Measurements from ENCODE around the gene PIGN.

PIGN gene

GRCh38 chr18:62199629-62200028 is 12.8 kb upstream of the PIGN start:
- ChIA-PET POLR2A (interaction anchor here (1.1 kb wide), 1 partner anchor 13 kb away, joined by 4 read pairs; the partner anchor contains the start of genes PIGN and RELCH), CTCF (interaction anchor here (1.7 kb wide), 1 partner anchor 49 kb away, joined by 3 read pairs; no protein-coding TSS in a partner anchor)
- TF ChIP-seq NFRKB (IDR thresholded peaks at IDR 0.05), result no peak
- no peak for TF ChIP-seq ELF4 (IDR thresholded peaks at IDR 0.05)
- no peak for TF ChIP-seq FOXA1 (IDR thresholded peaks at IDR 0.05)
- TF ChIP-seq ZNF384 (IDR thresholded peaks at IDR 0.05), result no peak
- TF ChIP-seq HDGF (IDR thresholded peaks at IDR 0.05; ENCODE audit: borderline replicate concordance), result no peak
- no peak for TF ChIP-seq SP1 (IDR thresholded peaks at IDR 0.05)
- no peak for TF ChIP-seq LEF1 (IDR thresholded peaks at IDR 0.05; ENCODE audit: borderline replicate concordance)
- TF ChIP-seq ARNT (IDR thresholded peaks at IDR 0.05), result no peak
- no peak for TF ChIP-seq SUZ12 (IDR thresholded peaks at IDR 0.05)
- TF ChIP-seq FOXK2 (IDR thresholded peaks at IDR 0.05), result no peak
- no peak for TF ChIP-seq CTBP1 (IDR thresholded peaks at IDR 0.05; ENCODE audit: borderline replicate concordance)
- TF ChIP-seq BHLHE40 (IDR thresholded peaks at IDR 0.05; ENCODE audit: borderline replicate concordance), result no peak
- TF ChIP-seq L3MBTL2 (conservative IDR thresholded peaks at IDR 0.05), result no peak
- no peak for TF ChIP-seq PKNOX1 (IDR thresholded peaks at IDR 0.05)
- TF ChIP-seq TARDBP (IDR thresholded peaks at IDR 0.05), result no peak
- TF ChIP-seq FOXM1 (IDR thresholded peaks at IDR 0.05; ENCODE audit: borderline replicate concordance), result no peak
- DNase-seq (ENCODE audit: extremely low spot score), result no peak

DNA sequence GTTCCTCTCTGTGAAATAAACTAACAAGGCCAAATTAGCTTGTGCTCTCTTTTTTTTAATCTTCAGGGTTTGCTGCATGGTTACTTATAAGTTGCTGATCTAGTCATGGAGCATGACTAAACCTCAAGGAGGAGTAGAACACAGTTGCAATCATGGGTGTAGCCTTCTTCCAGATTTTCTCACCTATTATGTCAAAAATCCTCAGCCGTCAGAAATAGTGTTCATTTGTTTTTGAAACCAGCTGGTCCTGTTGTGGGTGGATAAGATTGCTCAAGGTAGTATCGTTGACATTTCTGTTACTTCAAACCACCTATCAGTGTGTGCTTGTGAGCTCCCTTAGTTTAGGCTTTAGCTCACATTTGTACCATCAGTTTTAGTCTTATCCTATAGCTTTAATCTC is 11.4 kb upstream of the PIGN start:
- no peak for DNase-seq (ENCODE audit: extremely low spot score)
- TF ChIP-seq CTBP1 (IDR thresholded peaks at IDR 0.05; ENCODE audit: borderline replicate concordance), result no peak
- TF ChIP-seq FOXK2 (IDR thresholded peaks at IDR 0.05), result no peak
- TF ChIP-seq HDGF (IDR thresholded peaks at IDR 0.05; ENCODE audit: borderline replicate concordance), result no peak
- TF ChIP-seq FOXM1 (IDR thresholded peaks at IDR 0.05; ENCODE audit: borderline replicate concordance), result no peak
- TF ChIP-seq PKNOX1 (IDR thresholded peaks at IDR 0.05), result no peak
- TF ChIP-seq SP1 (IDR thresholded peaks at IDR 0.05), result no peak
- TF ChIP-seq BHLHE40 (IDR thresholded peaks at IDR 0.05; ENCODE audit: borderline replicate concordance), result no peak
- no peak for TF ChIP-seq ARNT (IDR thresholded peaks at IDR 0.05)
- POLR2A ChIA-PET, result interaction anchor here (1.4 kb wide), 1 partner anchor 11 kb away, joined by 4 read pairs; the partner anchor contains the start of genes PIGN and RELCH
- CTCF ChIA-PET, result interaction anchor here (0.6 kb wide), 1 partner anchor 71 kb away, joined by 4 read pairs; no protein-coding TSS in a partner anchor

DNA sequence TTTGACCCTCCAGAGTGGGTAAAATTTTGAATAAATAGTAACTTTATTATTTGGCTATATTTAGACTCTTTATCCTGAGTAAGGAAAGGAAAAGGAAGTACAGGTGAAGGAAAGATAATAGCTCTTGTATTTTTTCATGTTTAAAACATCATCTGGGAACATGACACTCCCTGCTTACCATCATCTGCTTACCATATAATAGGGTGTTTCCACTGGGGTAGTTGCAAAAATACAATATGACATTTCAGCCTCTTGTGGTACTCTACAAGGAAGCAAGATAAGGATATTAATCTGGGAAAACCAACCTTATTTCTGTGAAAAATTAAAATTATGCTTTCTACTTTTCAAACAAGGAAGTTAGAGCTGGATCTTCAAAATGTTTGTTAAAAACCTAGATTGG is 10.1 kb upstream of the PIGN start:
- DNase-seq (ENCODE audit: extremely low spot score), result no peak
- TF ChIP-seq PKNOX1 (IDR thresholded peaks at IDR 0.05) (no peak), FOXM1 (IDR thresholded peaks at IDR 0.05; ENCODE audit: borderline replicate concordance) (no peak), ELF4 (IDR thresholded peaks at IDR 0.05) (no peak)
- ChIA-PET CTCF (interaction anchor here (0.8 kb wide), 1 partner anchor 14 kb away, joined by 4 read pairs; no protein-coding TSS in a partner anchor), POLR2A (no interaction called here)

DNA sequence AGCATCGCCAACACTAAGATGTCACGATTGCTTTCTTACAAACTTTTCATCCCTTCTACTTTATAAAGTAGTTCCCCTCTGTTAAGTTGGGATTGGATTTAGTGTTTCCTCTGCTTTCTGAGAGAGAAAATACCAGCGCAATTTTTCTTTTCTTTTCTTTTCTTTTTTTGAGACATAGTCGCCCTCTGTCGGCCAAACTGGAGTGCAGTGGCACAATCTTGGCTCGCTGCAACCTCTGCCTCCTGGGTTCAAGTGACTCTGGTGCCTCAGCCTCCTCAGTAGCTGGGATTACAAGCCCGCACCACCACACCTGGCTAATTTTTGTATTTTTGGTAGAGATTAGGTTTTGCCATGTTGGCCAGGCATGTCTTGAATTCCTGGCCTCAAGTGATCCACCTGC is 9.2 kb upstream of the PIGN start:
- CTCF ChIA-PET, result no interaction called here
- TF ChIP-seq HDGF (IDR thresholded peaks at IDR 0.05; ENCODE audit: borderline replicate concordance) (no peak), LEF1 (IDR thresholded peaks at IDR 0.05; ENCODE audit: borderline replicate concordance) (no peak), L3MBTL2 (conservative IDR thresholded peaks at IDR 0.05) (no peak), PKNOX1 (IDR thresholded peaks at IDR 0.05) (no peak), ELF4 (IDR thresholded peaks at IDR 0.05) (no peak), CTBP1 (IDR thresholded peaks at IDR 0.05; ENCODE audit: borderline replicate concordance) (no peak), BHLHE40 (IDR thresholded peaks at IDR 0.05; ENCODE audit: borderline replicate concordance) (no peak), ZNF384 (IDR thresholded peaks at IDR 0.05) (no peak), FOXM1 (IDR thresholded peaks at IDR 0.05; ENCODE audit: borderline replicate concordance) (no peak), FOXA1 (IDR thresholded peaks at IDR 0.05) (no peak), ARNT (IDR thresholded peaks at IDR 0.05) (no peak), NFRKB (IDR thresholded peaks at IDR 0.05) (no peak), FOXK2 (IDR thresholded peaks at IDR 0.05) (no peak), SP1 (IDR thresholded peaks at IDR 0.05) (no peak)
- POLR2A ChIA-PET, result no interaction called here
- DNase-seq (ENCODE audit: extremely low spot score), result no peak

DNA sequence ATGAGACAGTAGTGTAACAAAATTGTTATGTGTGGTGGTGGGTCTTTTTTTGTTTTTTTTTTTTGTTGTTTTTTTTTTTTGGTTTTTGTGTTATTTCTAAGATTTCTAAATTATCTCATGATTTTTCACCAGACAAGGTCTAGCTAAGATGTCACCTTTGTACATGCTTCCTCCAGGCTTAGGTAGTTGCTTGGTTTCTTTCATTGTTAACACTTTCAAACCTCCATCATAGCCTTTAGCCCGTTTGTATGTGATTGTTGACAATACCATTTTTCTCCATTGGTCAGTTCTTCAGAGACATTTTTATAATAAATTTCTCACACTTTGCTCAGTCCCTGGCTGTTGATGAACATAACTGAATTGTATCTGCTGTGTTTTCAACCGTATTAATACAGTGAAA is 2.4 kb upstream of the PIGN start:
- DNase-seq (ENCODE audit: extremely low spot score), result no peak
- CTCF ChIA-PET, result no interaction called here
- no peak for TF ChIP-seq ARNT (IDR thresholded peaks at IDR 0.05)
- no peak for TF ChIP-seq TARDBP (IDR thresholded peaks at IDR 0.05)
- no peak for TF ChIP-seq NFRKB (IDR thresholded peaks at IDR 0.05)
- no peak for TF ChIP-seq ZNF384 (IDR thresholded peaks at IDR 0.05)
- TF ChIP-seq PKNOX1 (IDR thresholded peaks at IDR 0.05), result no peak
- no peak for TF ChIP-seq CTBP1 (IDR thresholded peaks at IDR 0.05; ENCODE audit: borderline replicate concordance)
- no peak for TF ChIP-seq LEF1 (IDR thresholded peaks at IDR 0.05; ENCODE audit: borderline replicate concordance)
- no peak for TF ChIP-seq HDGF (IDR thresholded peaks at IDR 0.05; ENCODE audit: borderline replicate concordance)
- TF ChIP-seq L3MBTL2 (conservative IDR thresholded peaks at IDR 0.05), result no peak
- no peak for TF ChIP-seq ELF4 (IDR thresholded peaks at IDR 0.05)
- no peak for TF ChIP-seq SP1 (IDR thresholded peaks at IDR 0.05)
- TF ChIP-seq FOXK2 (IDR thresholded peaks at IDR 0.05), result no peak
- TF ChIP-seq FOXM1 (IDR thresholded peaks at IDR 0.05; ENCODE audit: borderline replicate concordance), result no peak
- no peak for TF ChIP-seq FOXA1 (IDR thresholded peaks at IDR 0.05)
- no peak for TF ChIP-seq SUZ12 (IDR thresholded peaks at IDR 0.05)
- no peak for TF ChIP-seq BHLHE40 (IDR thresholded peaks at IDR 0.05; ENCODE audit: borderline replicate concordance)
- POLR2A ChIA-PET, result no interaction called here
